Body of pancreas (tissue), 4 donors: ENCODE measurements around the gene ABCA1.

Source experiments
- CTCF ChIP-seq, 7 experiments: fragments of 450-650 bp in 4 of 7; fragments of 200-600 bp in 3 of 7; sonication (generic) in 3 of 7; IDR thresholded peaks; one replicate each; pipeline ENCODE4 v1.5.1; 2016 to 2019; ENCODE audit warnings: antibody characterized with exemption in 7 of 7
- POLR2A ChIP-seq, 3 donors: fragments of 450-650 bp; IDR thresholded peaks; one replicate each; pipeline ENCODE4 v1.6.1; 2016; ENCODE audit warnings: antibody characterized with exemption in 3 of 3, mild to moderate bottlenecking in 2 of 3

- TF ChIP-seq CTCF (IDR thresholded peaks at IDR 0.05) (no peak), POLR2A (IDR thresholded peaks at IDR 0.05) (no peak)
Measured at GRCh38 chr9:104905931-104906330, 22.0 kb downstream of the ABCA1 start.
